SK-N-SH (cell line): ENCODE data around the gene SNRPA1. TPM values are rescaled to one million over a fixed set of nuclear protein-coding genes. Genes with fewer than 3 reads are reported as not detected.

Experiments used
- CTCF ChIA-PET: fragments of 300-600, 350-600 bp; formaldehyde crosslinking; extraction: SDS; loops from one replicate; lab custom pipeline; 2021; lab: Yijun Ruan, JAX
- POLR2A ChIA-PET: fragments of 350-600 bp; sonication (Branson Sonifier 250); formaldehyde crosslinking; extraction: SDS; loops from one replicate; lab custom pipeline; 2020; ENCODE audit warnings: antibody characterized with exemption, inconsistent platforms; lab: Yijun Ruan, JAX
- DNase-seq: peaks from one replicate; pipeline ENCODE4 v3.0.0; 2012
- H2AFZ ChIP-seq: fragments of 200-600 bp; sonication (generic); 2 replicates; pipeline ENCODE4 v1.8.1; 2016; ENCODE audit warnings: antibody characterized with exemption, mild to moderate bottlenecking, low read depth
- H3F3A ChIP-seq: fragments of 200-600 bp; sonication (generic); replicated peaks from 2 replicates; pipeline ENCODE3; 2016; ENCODE audit warnings: antibody characterized with exemption, mild to moderate bottlenecking; ENCODE audit not compliant: insufficient read depth
- H3K27ac ChIP-seq, 2 experiments: fragments of 200-500 bp in 1 of 2; fragments of 200-600 bp in 1 of 2; sonication (Bioruptor generic) in 1 of 2; sonication (generic), shearing (Covaris generic) in 1 of 2; 2 replicates each; pipeline versions ENCODE4 v1.5.1 to v1.6.1; 2014 to 2016; ENCODE audit warnings: low read depth in 2 of 2, inconsistent platforms in 1 of 2, low read length in 1 of 2, mild to moderate bottlenecking in 1 of 2, mixed read lengths in 1 of 2
- H3K27me3 ChIP-seq: fragments of 200-600 bp; sonication (generic), shearing (Covaris generic); 2 replicates; pipeline ENCODE4 v1.6.1; 2016; ENCODE audit warnings: mixed run types; ENCODE audit not compliant: insufficient read depth
- H3K36me3 ChIP-seq, 2 experiments: fragments of 200-500 bp in 1 of 2; fragments of 200-600 bp in 1 of 2; sonication (Bioruptor generic) in 1 of 2; sonication (generic) in 1 of 2; replicated peaks in 1 of 2; 2 replicates each; pipeline versions ENCODE3 to v1.5.1; 2014 to 2016; ENCODE audit warnings: low read length in 1 of 2, mild to moderate bottlenecking in 1 of 2; ENCODE audit not compliant: insufficient read depth in 2 of 2, control insufficient read depth in 1 of 2
- H3K4me1 ChIP-seq, 2 experiments: fragments of 200-500 bp in 1 of 2; fragments of 200-600 bp in 1 of 2; sonication (Bioruptor generic) in 1 of 2; sonication (generic), shearing (Covaris generic) in 1 of 2; 2 replicates each; pipeline versions ENCODE4 v1.5.1 to v1.6.1; 2014 to 2016; ENCODE audit warnings: low read depth in 1 of 2, low read length in 1 of 2, mixed run types in 1 of 2; ENCODE audit not compliant: insufficient read depth in 2 of 2, control insufficient read depth in 1 of 2
- H3K4me2 ChIP-seq: fragments of 200-600 bp; sonication (generic), shearing (Covaris generic); 2 replicates; pipeline ENCODE4 v1.6.1; 2017; ENCODE audit warnings: mixed run types
- H3K4me3 ChIP-seq, 2 experiments: fragments of 200-500 bp in 1 of 2; fragments of 200-600 bp in 1 of 2; sonication (Bioruptor generic) in 1 of 2; sonication (generic), shearing (Covaris generic) in 1 of 2; 2 replicates each; pipeline versions ENCODE4 v1.5.1 to v1.8.1; 2014 to 2016; ENCODE audit warnings: low read depth in 2 of 2, inconsistent platforms in 1 of 2, low read length in 1 of 2, mild to moderate bottlenecking in 1 of 2, mixed read lengths in 1 of 2, moderate library complexity in 1 of 2
- H3K79me2 ChIP-seq: fragments of 200-600 bp; sonication (generic); 2 replicates; pipeline ENCODE4 v1.8.1; 2017; ENCODE audit warnings: mild to moderate bottlenecking; ENCODE audit not compliant: insufficient read depth
- H3K9ac ChIP-seq: fragments of 200-600 bp; sonication (generic); 2 replicates; pipeline ENCODE4 v1.6.1; 2017; ENCODE audit warnings: mixed run types
- H3K9me2 ChIP-seq: fragments of 200-600 bp; sonication (generic); 2 replicates; pipeline ENCODE4 v1.6.1; 2017; ENCODE audit warnings: mixed run types
- H3K9me3 ChIP-seq: fragments of 200-600 bp; sonication (generic); 2 replicates; pipeline ENCODE4 v1.6.1; 2017; ENCODE audit warnings: mixed run types, mild to moderate bottlenecking, moderate library complexity
- H4K20me1 ChIP-seq: fragments of 200-600 bp; sonication (generic); 2 replicates; pipeline ENCODE4 v1.6.1; 2017; ENCODE audit warnings: mild to moderate bottlenecking, mixed run types; ENCODE audit not compliant: insufficient read depth
- ELF1 ChIP-seq: IDR thresholded peaks from 2 replicates; pipeline ENCODE4 v1.4.0; 2012
- EP300 ChIP-seq, 2 experiments: IDR thresholded peaks; 2 replicates each; pipeline versions ENCODE4 v1.4.0 to v1.6.1; 2012; ENCODE audit warnings: borderline replicate concordance in 1 of 2, low read depth in 1 of 2, low read length in 1 of 2
- EZH2phosphoT487 ChIP-seq: fragments of 200-600 bp; sonication (generic); IDR thresholded peaks from 2 replicates; pipeline ENCODE4 v1.6.1; 2017; ENCODE audit warnings: low read depth, mixed run types, mild to moderate bottlenecking, antibody characterized with exemption, moderate library complexity, borderline replicate concordance
- FOXM1 ChIP-seq: IDR thresholded peaks from 2 replicates; pipeline ENCODE4 v1.4.0; 2012; ENCODE audit warnings: low read depth, mild to moderate bottlenecking
- GABPA ChIP-seq: IDR thresholded peaks from 2 replicates; pipeline ENCODE4 v1.4.0; 2012; ENCODE audit warnings: low read depth, mild to moderate bottlenecking
- GATA2 ChIP-seq: sonication (generic); formaldehyde crosslinking; IDR thresholded peaks from 2 replicates; pipeline ENCODE4 v1.5.0; 2020; ENCODE audit warnings: mild to moderate bottlenecking, missing genetic modification reagents
- JUND ChIP-seq: IDR thresholded peaks from 2 replicates; pipeline ENCODE4 v1.4.0; 2012
- MXI1 ChIP-seq: IDR thresholded peaks from 2 replicates; pipeline ENCODE4 v1.6.1; 2012; ENCODE audit warnings: mild to moderate bottlenecking, low read depth, low read length, improper control_type of control experiment
- NRF1 ChIP-seq: IDR thresholded peaks from 2 replicates; pipeline ENCODE4 v1.6.1; 2012; ENCODE audit warnings: low read depth, mild to moderate bottlenecking, low read length
- POLR2AphosphoS5 ChIP-seq: IDR thresholded peaks from 2 replicates; pipeline ENCODE4 v1.6.1; 2012; ENCODE audit warnings: low read depth, low read length
- RAD21 ChIP-seq: IDR thresholded peaks from 2 replicates; pipeline ENCODE4 v1.6.1; 2012; ENCODE audit warnings: mild to moderate bottlenecking, low read length
- RCOR1 ChIP-seq: fragments of 150-350 bp; IDR thresholded peaks from 2 replicates; pipeline ENCODE4 v1.6.1; 2017; ENCODE audit warnings: antibody characterized with exemption, low read length
- RFX5 ChIP-seq: IDR thresholded peaks from 2 replicates; pipeline ENCODE4 v1.6.1; 2012; ENCODE audit warnings: mild to moderate bottlenecking, improper control_type of control experiment, low read length
- TAF1 ChIP-seq: IDR thresholded peaks from 2 replicates; pipeline ENCODE4 v1.6.1; 2012; ENCODE audit warnings: low read depth, mild to moderate bottlenecking, low read length, moderate library complexity, borderline replicate concordance
- TCF12 ChIP-seq: IDR thresholded peaks from 2 replicates; pipeline ENCODE4 v1.4.0; 2012
- WGBS: methylation state at CpG from one replicate; pipeline ENCODE4 v1.1.6; 2017; ENCODE audit warnings: low lambda C conversion rate; 5-methylcytosine and 5-hydroxymethylcytosine counted together
- polyA plus RNA-seq, 3 experiments: library from polyadenylated mRNA; depleted of rRNA; stranded (reverse); fragments of >200 nt; gene quantifications; 2 replicates each; pipeline ENCODE4 v1.2.3, GENCODE V29; 2012
- TF ChIP-seq, protein P1 (sequence below): IDR thresholded peaks from 2 replicates; pipeline ENCODE4 v1.4.0; 2012; ENCODE audit warnings: low read depth, borderline replicate concordance
- TF ChIP-seq, protein P2 (sequence below): IDR thresholded peaks from 2 replicates; pipeline ENCODE4; 2012
- TF ChIP-seq, protein P3 (sequence below): IDR thresholded peaks from 2 replicates; pipeline ENCODE4 v1.4.0; 2012; ENCODE audit warnings: low read depth
- TF ChIP-seq, protein P4 (sequence below): fragments of 200-600 bp; sonication (generic); IDR thresholded peaks from 2 replicates; pipeline ENCODE4 v1.6.1; 2017; ENCODE audit warnings: antibody characterized with exemption, mild to moderate bottlenecking, moderate library complexity

The SNRPA1 gene
- polyA plus RNA-seq, 1 of the 3 experiments (the other 2 are of a cell fraction), result 62.3 TPM

DNA sequence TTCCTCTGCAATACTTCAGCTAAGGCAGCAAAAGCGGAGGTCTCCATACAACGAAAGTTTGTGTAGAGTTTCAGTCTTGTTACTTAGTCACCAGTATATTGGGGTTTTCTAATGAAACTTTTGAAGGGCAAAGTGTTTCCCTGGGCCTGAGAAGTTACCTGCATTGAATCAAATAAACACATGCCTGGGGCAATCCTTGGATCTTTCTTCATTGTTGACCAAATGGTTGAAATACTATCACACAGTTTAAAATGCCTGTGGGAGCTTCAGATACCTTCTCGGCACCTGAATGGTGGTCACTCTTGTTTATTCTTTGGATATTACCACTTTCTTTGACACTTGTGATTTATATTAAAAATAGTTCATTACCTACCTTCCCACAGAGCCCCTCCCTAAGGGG is 42.2 kb downstream of the SNRPA1 start:
- DNase-seq, result no peak
- H2AFZ ChIP-seq, result peak overlapping the region; percentile 80
- TF ChIP-seq TCF12 (no peak), EZH2phosphoT487 (no peak), FOXM1 (no peak), RFX5 (no peak), POLR2AphosphoS5 (no peak), TAF1 (no peak), MXI1 (no peak)
- TF ChIP-seq, protein P1, sequence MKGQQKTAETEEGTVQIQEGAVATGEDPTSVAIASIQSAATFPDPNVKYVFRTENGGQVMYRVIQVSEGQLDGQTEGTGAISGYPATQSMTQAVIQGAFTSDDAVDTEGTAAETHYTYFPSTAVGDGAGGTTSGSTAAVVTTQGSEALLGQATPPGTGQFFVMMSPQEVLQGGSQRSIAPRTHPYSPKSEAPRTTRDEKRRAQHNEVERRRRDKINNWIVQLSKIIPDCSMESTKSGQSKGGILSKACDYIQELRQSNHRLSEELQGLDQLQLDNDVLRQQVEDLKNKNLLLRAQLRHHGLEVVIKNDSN, result no peak
- TF ChIP-seq, protein P2, sequence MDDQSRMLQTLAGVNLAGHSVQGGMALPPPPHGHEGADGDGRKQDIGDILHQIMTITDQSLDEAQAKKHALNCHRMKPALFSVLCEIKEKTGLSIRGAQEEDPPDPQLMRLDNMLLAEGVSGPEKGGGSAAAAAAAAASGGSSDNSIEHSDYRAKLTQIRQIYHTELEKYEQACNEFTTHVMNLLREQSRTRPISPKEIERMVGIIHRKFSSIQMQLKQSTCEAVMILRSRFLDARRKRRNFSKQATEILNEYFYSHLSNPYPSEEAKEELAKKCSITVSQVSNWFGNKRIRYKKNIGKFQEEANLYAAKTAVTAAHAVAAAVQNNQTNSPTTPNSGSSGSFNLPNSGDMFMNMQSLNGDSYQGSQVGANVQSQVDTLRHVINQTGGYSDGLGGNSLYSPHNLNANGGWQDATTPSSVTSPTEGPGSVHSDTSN, result no peak
- TF ChIP-seq, protein P3, sequence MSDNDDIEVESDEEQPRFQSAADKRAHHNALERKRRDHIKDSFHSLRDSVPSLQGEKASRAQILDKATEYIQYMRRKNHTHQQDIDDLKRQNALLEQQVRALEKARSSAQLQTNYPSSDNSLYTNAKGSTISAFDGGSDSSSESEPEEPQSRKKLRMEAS, result no peak
- TF ChIP-seq, all 33 proteins: peak for 0
- ChIA-PET POLR2A (interaction anchor here (1.1 kb wide), 1 partner anchor 244 kb away, joined by 4 read pairs; no protein-coding TSS in a partner anchor), CTCF (interaction anchor here (1.0 to 12.8 kb wide), 9 partner anchors 20 to 245 kb away, joined by 3 to 190 read pairs (median 4); no protein-coding TSS in a partner anchor)
- WGBS, result 65% methylated on average over 3 of the region's 3 CpGs
- Histone ChIP-seq H3F3A (peaks cover under 1% of the 10 kb centered on the region), H3K9me3 (no peaks in the 10 kb centered on the region), H3K4me3 (peak overlapping the region; percentile 65 to 89), H4K20me1 (peaks cover 29% of the 10 kb centered on the region), H3K9ac (peak overlapping the region; percentile 67), H3K79me2 (peaks cover 32% of the 10 kb centered on the region), H3K27me3 (no peaks in the 10 kb centered on the region), H3K27ac (peak overlapping the region; percentile 52 to 90), H3K4me1 (peaks cover 4 to 22% of the 10 kb centered on the region in 2 experiments; a peak in 2 of 4 replicates), H3K4me2 (peak overlapping the region; percentile 76), H3K9me2 (no peaks in the 10 kb centered on the region), H3K36me3 (peaks cover 0 to 5% of the 10 kb centered on the region in 2 experiments)

DNA sequence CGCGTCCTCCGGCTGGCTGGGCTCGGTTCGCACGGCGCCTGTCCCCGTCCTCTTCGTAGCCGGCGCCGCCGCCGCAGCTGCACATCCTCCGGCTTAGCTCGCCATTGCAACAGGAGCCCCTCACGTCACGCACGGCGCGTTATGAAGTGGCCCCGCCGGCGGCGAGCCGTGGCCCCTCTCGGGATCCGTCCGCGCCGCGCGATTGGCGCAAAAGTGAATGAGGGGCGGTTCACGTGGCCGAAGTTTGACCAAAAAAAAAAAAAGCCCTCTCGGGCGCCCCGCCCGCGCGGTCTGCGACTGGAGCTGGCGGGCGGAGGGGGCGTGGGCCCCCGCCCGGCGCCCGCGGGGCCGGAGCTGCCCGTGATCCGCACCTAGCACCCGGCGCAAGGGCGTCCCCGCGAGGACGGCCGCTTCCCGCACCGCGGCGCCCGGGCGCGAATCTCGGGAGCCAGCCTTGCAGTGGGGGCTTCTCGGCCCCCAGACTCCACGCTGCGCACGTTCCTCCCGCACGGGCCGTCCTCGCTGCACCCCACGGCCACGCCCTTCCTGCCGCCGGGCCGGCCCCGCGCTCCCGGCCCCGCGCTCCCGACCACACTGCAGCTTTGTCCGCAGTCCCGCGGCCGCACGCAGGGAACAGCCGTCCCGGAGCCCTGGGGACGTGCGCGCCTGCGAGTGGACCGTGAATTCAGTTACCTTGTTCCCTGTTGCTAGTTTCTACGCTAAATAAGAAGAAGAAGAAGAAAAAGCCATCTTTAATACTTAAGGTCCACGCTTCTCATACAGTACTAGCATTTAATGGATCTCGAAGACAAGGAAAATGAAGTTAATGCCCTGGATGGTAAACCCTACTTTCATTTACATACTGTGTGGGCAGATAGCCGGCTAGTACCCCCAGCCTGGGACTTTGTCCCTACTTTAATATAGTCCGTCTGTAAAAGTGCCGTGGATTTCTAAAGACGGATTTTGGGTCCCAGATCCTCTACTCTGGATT is 42.9 kb downstream of the SNRPA1 start, which contains the start of gene CHSY1:
CHSY1 (minus strand) TSS at position 219 of the 991 bp plus-strand sequence. CDS start 592 bp downstream, outside the sequence.
- Histone ChIP-seq H3K27me3 (no peaks in the 10 kb centered on the region), H3K27ac (peak within 1 kb of the TSS; percentile 52 to 90), H3K4me1 (peaks cover 4 to 27% of the 10 kb centered on the region in 2 experiments; a peak in 2 of 4 replicates), H3K4me2 (peak within 1 kb of the TSS; percentile 90), H3K9ac (peak within 1 kb of the TSS; percentile 77), H3K36me3 (peaks cover 0 to 11% of the 10 kb centered on the region in 2 experiments), H3K4me3 (peak within 1 kb of the TSS; percentile 69 to 89), H2AFZ (peak within 1 kb of the TSS; percentile 80), H3K79me2 (peaks cover 39% of the 10 kb centered on the region), H4K20me1 (peaks cover 36% of the 10 kb centered on the region), H3F3A (no peaks in the 10 kb centered on the region), H3K9me3 (no peaks in the 10 kb centered on the region), H3K9me2 (no peaks in the 10 kb centered on the region)
- WGBS, result 9% methylated on average over 18 of the region's 108 CpGs
- peak; percentile 94 for DNase-seq
- CTCF ChIA-PET, result interaction anchor here (0.6 to 12.8 kb wide), 24 partner anchors 9 to 954 kb away, joined by 3 to 190 read pairs (median 3); no protein-coding TSS in a partner anchor
- POLR2A ChIA-PET, result interaction anchor here (0.6 to 1.8 kb wide), 6 partner anchors 30 to 244 kb away, joined by 3 to 8 read pairs (median 4); no protein-coding TSS in a partner anchor
- TF ChIP-seq RAD21 (peak; percentile 47), MXI1 (peak; percentile 88), POLR2AphosphoS5 (peak; percentile 79), RCOR1 (no peak; the same call in 1 of the 2 replicates), JUND (no peak), EP300 (IDR thresholded peaks at IDR 0.05; ENCODE audit: borderline replicate concordance in 1 of 2, low read depth in 1 of 2, low read length in 1 of 2) (peak in 1 of 2 experiments; percentile 32; a peak in 2 of 4 replicates), GABPA (no peak), GATA2 (CRISPR knock-in tag) (no peak), NRF1 (no peak; the same call in 1 of the 2 replicates), ELF1 (no peak), TAF1 (peak; percentile 80)
- TF ChIP-seq, protein P2, result peak; percentile 36; the same call in 1 of the 2 replicates
- TF ChIP-seq, protein P4, sequence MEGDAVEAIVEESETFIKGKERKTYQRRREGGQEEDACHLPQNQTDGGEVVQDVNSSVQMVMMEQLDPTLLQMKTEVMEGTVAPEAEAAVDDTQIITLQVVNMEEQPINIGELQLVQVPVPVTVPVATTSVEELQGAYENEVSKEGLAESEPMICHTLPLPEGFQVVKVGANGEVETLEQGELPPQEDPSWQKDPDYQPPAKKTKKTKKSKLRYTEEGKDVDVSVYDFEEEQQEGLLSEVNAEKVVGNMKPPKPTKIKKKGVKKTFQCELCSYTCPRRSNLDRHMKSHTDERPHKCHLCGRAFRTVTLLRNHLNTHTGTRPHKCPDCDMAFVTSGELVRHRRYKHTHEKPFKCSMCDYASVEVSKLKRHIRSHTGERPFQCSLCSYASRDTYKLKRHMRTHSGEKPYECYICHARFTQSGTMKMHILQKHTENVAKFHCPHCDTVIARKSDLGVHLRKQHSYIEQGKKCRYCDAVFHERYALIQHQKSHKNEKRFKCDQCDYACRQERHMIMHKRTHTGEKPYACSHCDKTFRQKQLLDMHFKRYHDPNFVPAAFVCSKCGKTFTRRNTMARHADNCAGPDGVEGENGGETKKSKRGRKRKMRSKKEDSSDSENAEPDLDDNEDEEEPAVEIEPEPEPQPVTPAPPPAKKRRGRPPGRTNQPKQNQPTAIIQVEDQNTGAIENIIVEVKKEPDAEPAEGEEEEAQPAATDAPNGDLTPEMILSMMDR, result peak; percentile 18; the same call in 1 of the 2 replicates
